Activated naive CD8-positive, alpha-beta T cell treated with anti-CD3 and anti-CD28 coated beads, Interleukin-2, amount 10 ng/mL, durations not matched to agents 7 days and 5 days (primary cell): Measurements from ENCODE around the gene MED12L. TPM values are rescaled to one million over a fixed set of nuclear protein-coding genes. Genes with fewer than 3 reads are reported as not detected.

Experiments
- ATAC-seq: fragments of 150-1000 bp; cut with Tn5 transposase; one replicate; pipeline ENCODE4 v1.10.0; 2021; ENCODE audit warnings: low read depth, moderate library complexity
- POLR2A ChIA-PET: fragments of 350-600 bp; sonication (Branson Sonifier 250); formaldehyde crosslinking; loops from one replicate; lab custom pipeline; 2021; ENCODE audit warnings: antibody characterized with exemption; lab: Charles Lee
- DNase-seq: peaks from one replicate; pipeline ENCODE4 v3.0.0; 2021
- H3K27ac Mint-ChIP-seq: one replicate; pipeline ENCODE4 v1.8.0; 2022; ENCODE audit warnings: mild to moderate bottlenecking, mixed read lengths
- H3K27me3 Mint-ChIP-seq: one replicate; pipeline ENCODE4 v1.8.0; 2022; ENCODE audit warnings: mild to moderate bottlenecking, moderate library complexity, mixed read lengths
- H3K36me3 Mint-ChIP-seq: one replicate; pipeline ENCODE4 v1.8.0; 2021; ENCODE audit warnings: mild to moderate bottlenecking, mixed read lengths
- H3K4me1 Mint-ChIP-seq: one replicate; pipeline ENCODE4 v1.8.0; 2021; ENCODE audit warnings: mixed read lengths
- H3K4me3 Mint-ChIP-seq: one replicate; pipeline ENCODE4 v1.8.0; 2022; ENCODE audit warnings: mild to moderate bottlenecking, moderate library complexity, mixed read lengths
- H3K9me3 Mint-ChIP-seq: one replicate; pipeline ENCODE4 v1.8.0; 2021; ENCODE audit warnings: mixed read lengths
- total RNA-seq, 2 experiments: library from RNA; stranded (reverse); gene quantifications; one replicate each; pipeline ENCODE4 v1.2.3, GENCODE V29; 2021

Gene MED12L
- total RNA-seq, 2 experiments from 2014 or later, result 0.36 to 0.68 TPM

DNA sequence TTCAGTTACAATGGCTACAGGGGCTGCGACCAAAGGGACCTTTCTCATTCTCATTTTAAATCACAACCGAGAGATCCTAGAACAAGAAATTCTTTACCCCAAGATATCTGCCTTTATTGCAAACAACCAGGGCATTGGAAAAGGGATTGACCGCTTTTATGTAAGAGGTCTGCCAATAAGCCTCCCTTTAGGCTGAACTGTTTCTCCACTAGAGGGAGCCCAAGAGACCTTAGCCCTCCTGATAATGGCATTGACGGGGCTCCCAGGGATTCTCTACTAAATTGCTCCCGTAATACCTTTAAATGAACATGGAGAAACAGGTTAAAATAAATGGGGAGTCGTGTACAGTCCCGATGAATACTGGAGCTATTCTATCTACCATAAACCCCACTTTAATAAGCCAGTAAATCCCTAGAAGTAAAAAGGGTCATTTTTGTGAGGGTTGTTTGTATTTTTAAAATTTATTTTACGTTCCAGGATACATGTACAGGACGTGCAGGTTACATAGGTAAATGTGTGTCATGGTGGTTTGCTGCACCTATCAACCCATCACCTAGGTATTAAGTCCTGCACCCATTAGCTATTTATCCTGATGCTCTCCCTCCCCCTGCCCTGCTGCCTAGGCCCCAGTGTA, 382.9 kb downstream of the MED12L start:
- POLR2A ChIA-PET, result no interaction called here
- peak; percentile 52 for ATAC-seq

DNA sequence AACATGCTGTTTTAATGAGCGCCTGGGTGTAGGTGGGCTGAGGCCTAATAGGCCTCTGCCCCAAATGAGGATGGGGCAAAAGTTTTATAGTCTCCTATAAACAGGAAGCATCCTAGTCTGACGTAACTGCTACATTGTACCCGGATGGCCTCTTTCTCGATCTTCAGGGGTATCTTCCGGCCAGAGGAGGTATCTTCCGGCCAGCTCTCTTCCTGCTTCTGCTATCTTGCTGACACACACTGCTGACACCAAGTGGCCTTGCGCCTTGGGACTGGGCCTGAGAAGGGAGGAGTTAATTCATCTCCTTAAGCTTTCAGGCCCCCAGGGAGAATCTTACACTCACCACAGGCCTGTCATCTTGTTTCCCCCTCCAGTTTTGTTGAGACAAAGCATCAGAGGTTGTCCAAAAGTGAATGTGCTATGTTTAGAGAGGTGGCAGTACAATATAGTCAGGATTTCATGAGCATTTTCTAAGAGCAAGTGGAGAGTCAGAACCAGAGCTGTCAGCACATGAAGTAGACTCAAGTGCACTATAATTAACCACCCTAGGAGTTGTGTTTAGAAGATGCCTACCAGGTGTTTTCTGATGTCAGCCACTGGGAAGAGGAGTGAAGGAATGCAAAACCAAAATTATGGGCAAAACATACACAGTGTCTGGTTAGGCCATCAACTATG, 391.0 kb downstream of the MED12L start:
- Mint-ChIP-seq H3K4me3 (no peak overlapping the region), H3K9me3 (no peaks in the 10 kb centered on the region), H3K27me3 (peaks cover 4% of the 10 kb centered on the region), H3K27ac (no peak overlapping the region), H3K4me1 (no peaks in the 10 kb centered on the region), H3K36me3 (no peaks in the 10 kb centered on the region)
- ATAC-seq, result no peak
- POLR2A ChIA-PET, result no interaction called here
- DNase-seq, result no peak

More for the DNA sequence above, 382.9 kb downstream of the MED12L start:
- Mint-ChIP-seq H3K9me3 (no peaks in the 10 kb centered on the region), H3K27me3 (peaks cover 9% of the 10 kb centered on the region), H3K36me3 (no peaks in the 10 kb centered on the region), H3K4me3 (no peak overlapping the region), H3K27ac (no peak overlapping the region), H3K4me1 (no peaks in the 10 kb centered on the region)
- DNase-seq, result no peak

DNA sequence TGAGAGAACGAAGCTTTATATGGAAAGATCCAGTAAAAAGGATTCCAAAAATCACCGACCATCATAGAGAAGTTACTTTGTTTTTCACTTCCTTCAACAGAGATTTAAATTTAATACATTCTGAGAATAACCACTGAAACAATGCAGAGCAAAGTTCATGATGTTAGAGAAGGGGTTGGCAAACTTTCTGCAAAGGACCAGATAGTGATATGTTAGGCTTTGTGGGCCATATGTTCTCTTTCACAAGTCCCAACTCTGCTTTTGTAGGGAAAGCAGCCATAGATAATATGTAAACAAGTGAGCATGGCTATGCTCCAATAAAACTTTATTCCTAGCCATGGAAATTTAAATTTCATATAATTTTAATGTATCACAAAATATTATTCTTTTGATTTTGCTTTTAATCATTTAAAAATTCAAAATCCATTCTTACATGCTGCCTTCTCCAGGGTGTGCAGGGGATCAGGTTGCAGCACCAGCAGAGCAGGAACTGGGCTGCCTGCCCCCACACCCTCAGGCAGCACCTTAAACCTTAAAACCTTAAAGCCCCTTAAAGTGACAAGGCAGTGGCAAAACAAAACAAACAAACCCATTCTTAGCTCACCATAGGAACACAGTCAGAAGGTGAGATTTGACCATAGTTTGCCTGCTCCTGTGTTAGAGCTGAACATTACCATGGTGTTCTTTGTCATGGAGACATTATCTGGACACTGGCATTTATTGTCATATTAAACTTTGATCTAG, 392.3 kb downstream of the MED12L start:
- DNase-seq (no peak), ATAC-seq (no peak)
- Mint-ChIP-seq H3K36me3 (no peaks in the 10 kb centered on the region), H3K9me3 (peaks cover 4% of the 10 kb centered on the region), H3K4me3 (no peak overlapping the region), H3K27ac (no peak overlapping the region), H3K4me1 (no peaks in the 10 kb centered on the region), H3K27me3 (peaks cover 4% of the 10 kb centered on the region)
- POLR2A ChIA-PET, result no interaction called here

DNA sequence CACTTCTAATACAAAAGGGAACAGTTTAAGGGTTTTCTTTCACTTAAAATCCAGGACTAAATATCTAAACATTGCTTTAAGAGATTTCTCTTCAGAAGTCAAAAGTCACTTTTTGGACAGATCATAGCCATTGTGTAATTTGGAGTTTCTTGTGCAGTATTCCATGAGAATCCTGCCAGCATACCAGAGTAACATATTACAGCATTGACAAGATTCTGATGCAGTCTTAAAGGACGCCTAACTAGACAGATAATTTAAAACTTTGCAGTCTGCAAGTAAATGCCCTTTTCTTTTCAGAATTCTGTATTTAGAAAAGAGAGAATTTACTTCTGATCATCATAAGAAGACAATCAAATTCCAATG, 392.9 kb downstream of the MED12L start:
- H3K4me1 Mint-ChIP-seq, result no peaks in the 10 kb centered on the region
- peaks cover 4% of the 10 kb centered on the region for H3K9me3 Mint-ChIP-seq
- no peak for DNase-seq
- peaks cover 4% of the 10 kb centered on the region for H3K27me3 Mint-ChIP-seq
- H3K36me3 Mint-ChIP-seq, result no peaks in the 10 kb centered on the region
- no peak overlapping the region for H3K27ac Mint-ChIP-seq
- ATAC-seq, result no peak
- no peak overlapping the region for H3K4me3 Mint-ChIP-seq
- POLR2A ChIA-PET, result no interaction called here

GRCh38 chr3:151479452-151479851, 394.0 kb downstream of the MED12L start:
- no peak for ATAC-seq
- H3K4me3 Mint-ChIP-seq, result no peak overlapping the region
- no peak for DNase-seq
- no peak overlapping the region for H3K27ac Mint-ChIP-seq
- no peaks in the 10 kb centered on the region for H3K4me1 Mint-ChIP-seq
- no peaks in the 10 kb centered on the region for H3K27me3 Mint-ChIP-seq
- peaks cover 4% of the 10 kb centered on the region for H3K9me3 Mint-ChIP-seq
- H3K36me3 Mint-ChIP-seq, result no peaks in the 10 kb centered on the region
- POLR2A ChIA-PET, result no interaction called here

DNA sequence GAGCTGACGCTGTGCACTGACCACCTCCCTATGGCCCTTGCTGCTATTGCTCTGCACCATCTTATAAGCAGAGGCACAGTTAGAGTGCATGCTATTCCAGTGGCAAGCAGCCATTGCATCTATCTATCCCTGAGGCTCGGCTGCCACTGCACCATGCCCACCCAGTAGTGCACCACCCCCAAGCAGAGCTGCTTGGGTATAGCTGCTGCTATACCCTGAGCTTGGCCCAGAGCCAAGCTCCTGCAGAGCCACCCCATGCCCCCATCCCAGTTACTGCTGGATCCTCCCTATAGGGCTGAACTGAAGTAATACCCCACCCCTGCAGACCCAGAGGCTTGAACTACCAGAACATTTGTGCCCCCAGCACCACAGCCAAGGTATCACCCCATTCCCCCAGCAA, 395.0 kb downstream of the MED12L start:
- no peaks in the 10 kb centered on the region for H3K4me1 Mint-ChIP-seq
- peaks cover 5% of the 10 kb centered on the region for H3K9me3 Mint-ChIP-seq
- DNase-seq, result no peak
- no peak overlapping the region for H3K27ac Mint-ChIP-seq
- H3K36me3 Mint-ChIP-seq, result no peaks in the 10 kb centered on the region
- H3K4me3 Mint-ChIP-seq, result no peak overlapping the region
- no peak for ATAC-seq
- POLR2A ChIA-PET, result no interaction called here
- H3K27me3 Mint-ChIP-seq, result peaks cover 5% of the 10 kb centered on the region

DNA sequence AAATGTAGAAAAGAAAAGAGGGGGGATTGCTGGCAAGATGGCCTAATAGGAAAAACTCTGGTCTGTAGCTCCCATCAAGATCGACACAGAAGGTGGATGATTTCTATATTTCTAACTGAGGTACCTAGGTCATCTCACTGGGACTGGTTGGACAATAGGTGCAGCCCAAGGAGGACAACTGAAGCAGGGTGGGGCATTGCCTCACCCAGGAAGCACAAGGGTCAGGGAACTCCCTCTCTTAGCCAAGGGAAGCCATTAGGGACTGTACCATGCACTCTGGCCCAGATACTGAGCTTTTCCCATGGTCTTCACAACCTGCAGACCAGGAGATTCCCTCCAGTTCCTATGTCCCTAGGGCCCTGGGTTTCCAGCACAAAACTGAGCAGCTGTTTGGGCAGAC, 398.0 kb downstream of the MED12L start:
- DNase-seq, result no peak
- no peak overlapping the region for H3K4me3 Mint-ChIP-seq
- H3K4me1 Mint-ChIP-seq, result no peaks in the 10 kb centered on the region
- peaks cover 7% of the 10 kb centered on the region for H3K9me3 Mint-ChIP-seq
- ATAC-seq, result no peak
- POLR2A ChIA-PET, result no interaction called here
- no peak overlapping the region for H3K27ac Mint-ChIP-seq
- H3K27me3 Mint-ChIP-seq, result peaks cover 5% of the 10 kb centered on the region
- no peaks in the 10 kb centered on the region for H3K36me3 Mint-ChIP-seq

DNA sequence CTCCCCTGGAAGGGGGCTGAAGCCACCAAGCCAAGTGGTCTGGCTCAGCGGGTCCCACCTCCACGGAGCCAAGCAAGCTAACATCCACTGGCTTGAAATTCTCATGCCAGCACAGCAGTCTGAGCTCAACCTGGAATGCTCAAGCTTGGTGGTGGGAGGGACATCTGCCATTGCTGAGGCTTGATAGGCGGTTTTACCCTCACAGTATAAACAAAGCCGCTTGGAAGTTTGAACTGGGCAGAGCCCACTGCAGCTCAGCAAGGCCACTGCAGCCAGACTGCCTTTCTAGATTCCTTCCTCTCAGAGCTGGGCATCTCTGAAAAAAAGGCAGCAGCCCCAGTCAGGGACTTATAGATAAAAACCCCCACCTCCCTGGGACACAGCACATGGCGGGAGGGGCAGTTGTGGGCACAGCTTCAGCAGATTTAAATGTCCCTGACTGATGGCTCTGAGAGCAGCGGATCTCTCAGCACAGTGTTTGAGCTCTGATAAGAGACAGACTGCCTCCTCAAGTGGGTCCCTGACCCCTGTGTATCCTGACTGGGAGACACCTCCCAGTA, 398.6 kb downstream of the MED12L start:
- ATAC-seq (no peak), DNase-seq (no peak)
- H3K27me3 Mint-ChIP-seq, result peaks cover 5% of the 10 kb centered on the region
- POLR2A ChIA-PET, result no interaction called here
- H3K36me3 Mint-ChIP-seq, result no peaks in the 10 kb centered on the region
- no peak overlapping the region for H3K27ac Mint-ChIP-seq
- H3K4me1 Mint-ChIP-seq, result no peaks in the 10 kb centered on the region
- H3K9me3 Mint-ChIP-seq, result peaks cover 7% of the 10 kb centered on the region
- no peak overlapping the region for H3K4me3 Mint-ChIP-seq

Other genes starting within 250 kb of the MED12L start
- not detected for gene MINDY4B, start 180.2 kb upstream of the MED12L start, total RNA-seq
- not detected for gene CLRN1, start 112.9 kb upstream of the MED12L start, total RNA-seq
- gene GPR171, start 117.6 kb downstream of the MED12L start, total RNA-seq, result 100 to 1,000 TPM; 142 TPM
- 1 to 10 TPM; 1.2 to 1.9 TPM for gene P2RY14, start 192.9 kb downstream of the MED12L start, total RNA-seq
- gene GPR87, start 231.2 kb downstream of the MED12L start, total RNA-seq, result not detected
- not detected for gene P2RY13, start 243.9 kb downstream of the MED12L start, total RNA-seq